PC-3 (cell line): ENCODE data around the gene DCDC2.

ENCODE experiments used
- EZH2 ChIP-seq: fragments of 300-600 bp; sonication (generic); IDR thresholded peaks from one replicate; pipeline ENCODE4 v1.6.1; 2017; ENCODE audit warnings: antibody characterized with exemption, mild to moderate bottlenecking, low read length; ENCODE audit not compliant: unreplicated experiment
- EZH2phosphoT487 ChIP-seq: fragments of 300-600 bp; sonication (generic); IDR thresholded peaks from 2 replicates; pipeline ENCODE4 v1.6.1; 2018; ENCODE audit warnings: mild to moderate bottlenecking, antibody characterized with exemption, low read length, borderline replicate concordance
- TF ChIP-seq, protein P1 (sequence below): fragments of 300-600 bp; sonication (generic); conservative IDR thresholded peaks from 2 replicates; pipeline ENCODE4 v1.5.1; 2017; ENCODE audit warnings: antibody characterized with exemption, low read depth, mild to moderate bottlenecking, low read length

DNA sequence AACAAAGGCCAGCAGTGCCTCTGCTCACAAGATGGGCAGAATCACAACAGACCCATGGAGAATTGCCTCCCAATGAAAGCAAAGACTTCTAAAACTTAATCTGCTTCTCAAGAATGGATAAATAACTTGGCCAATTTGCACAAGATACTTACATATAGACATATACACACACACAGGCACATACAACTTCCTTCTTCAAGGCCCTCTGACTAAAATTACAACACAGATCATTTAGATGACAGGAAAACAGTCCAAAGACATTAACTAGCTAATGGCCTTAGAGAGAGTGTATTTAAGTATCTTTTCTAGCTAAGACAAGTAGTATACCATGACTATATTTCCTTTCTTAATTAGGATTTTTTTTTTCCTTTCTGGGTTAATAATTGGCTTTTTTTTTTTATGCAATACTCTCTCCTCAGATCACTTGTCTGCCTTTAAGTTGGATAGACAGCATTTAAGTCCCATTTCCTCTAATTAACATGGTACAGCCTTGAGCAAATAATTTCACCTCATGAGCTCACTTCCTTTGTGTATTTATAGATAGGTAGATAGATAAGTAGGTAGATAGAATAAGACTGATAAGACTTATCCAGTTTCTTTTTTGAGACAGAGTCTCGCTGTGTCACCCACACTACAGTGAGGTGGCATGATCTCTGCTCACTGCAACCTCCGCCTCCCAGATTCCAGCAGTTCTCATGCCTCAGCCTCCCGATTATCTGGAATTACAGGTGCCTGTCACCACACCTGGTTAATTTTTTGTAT, 161.8 kb downstream of the DCDC2 start:
- TF ChIP-seq EZH2 (no peak), EZH2phosphoT487 (no peak)
- TF ChIP-seq, protein P1, sequence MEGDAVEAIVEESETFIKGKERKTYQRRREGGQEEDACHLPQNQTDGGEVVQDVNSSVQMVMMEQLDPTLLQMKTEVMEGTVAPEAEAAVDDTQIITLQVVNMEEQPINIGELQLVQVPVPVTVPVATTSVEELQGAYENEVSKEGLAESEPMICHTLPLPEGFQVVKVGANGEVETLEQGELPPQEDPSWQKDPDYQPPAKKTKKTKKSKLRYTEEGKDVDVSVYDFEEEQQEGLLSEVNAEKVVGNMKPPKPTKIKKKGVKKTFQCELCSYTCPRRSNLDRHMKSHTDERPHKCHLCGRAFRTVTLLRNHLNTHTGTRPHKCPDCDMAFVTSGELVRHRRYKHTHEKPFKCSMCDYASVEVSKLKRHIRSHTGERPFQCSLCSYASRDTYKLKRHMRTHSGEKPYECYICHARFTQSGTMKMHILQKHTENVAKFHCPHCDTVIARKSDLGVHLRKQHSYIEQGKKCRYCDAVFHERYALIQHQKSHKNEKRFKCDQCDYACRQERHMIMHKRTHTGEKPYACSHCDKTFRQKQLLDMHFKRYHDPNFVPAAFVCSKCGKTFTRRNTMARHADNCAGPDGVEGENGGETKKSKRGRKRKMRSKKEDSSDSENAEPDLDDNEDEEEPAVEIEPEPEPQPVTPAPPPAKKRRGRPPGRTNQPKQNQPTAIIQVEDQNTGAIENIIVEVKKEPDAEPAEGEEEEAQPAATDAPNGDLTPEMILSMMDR = no peak
